Esophagus muscularis mucosa (tissue), 4 donors: ENCODE results near the gene CLIC5. TPM values are rescaled to one million over a fixed set of nuclear protein-coding genes. Genes with fewer than 3 reads are reported as not detected.

ENCODE experiments used
- DNase-seq: peaks from one replicate; pipeline ENCODE4 v3.0.0-alpha.2; 2017; ENCODE audit errors: extremely low spot score
- H3K27ac ChIP-seq, 4 donors: fragments of 200-600 bp; sonication (generic); replicated peaks in 1 of 4; 1 replicate in 3 of 4; 2 replicates in 1 of 4; pipeline ENCODE4 v1.5.1; 2016 to 2019; ENCODE audit warnings: mild to moderate bottlenecking in 1 of 4
- H3K27me3 ChIP-seq, 4 donors: fragments of 200-600 bp; sonication (generic); one replicate each; pipeline versions ENCODE4 v1.5.1 to v1.6.0; 2016 to 2019
- H3K36me3 ChIP-seq, 4 donors: fragments of 200-600 bp; sonication (generic); one replicate each; pipeline ENCODE4 v1.5.1; 2016 to 2019
- H3K4me1 ChIP-seq, 4 donors: fragments of 200-600 bp; sonication (generic); one replicate each; pipeline ENCODE4 v1.5.1; 2016 to 2019
- H3K4me3 ChIP-seq, 4 donors: fragments of 200-600 bp; sonication (generic); 1 replicate in 2 of 4; 2 replicates in 2 of 4; pipeline ENCODE4 v1.5.1; 2016 to 2019; ENCODE audit warnings: mild to moderate bottlenecking in 4 of 4, moderate library complexity in 1 of 4
- H3K9me3 ChIP-seq, 4 donors: fragments of 200-600 bp; sonication (generic); 1 replicate in 3 of 4; 2 replicates in 1 of 4; pipeline ENCODE4 v1.5.1; 2016 to 2019
- EP300 ChIP-seq: sonication (generic); formaldehyde crosslinking; IDR thresholded peaks from one replicate; pipeline ENCODE4 v1.6.1; 2017; ENCODE audit warnings: antibody characterized with exemption
- POLR2A ChIP-seq: fragments of 450-650 bp; IDR thresholded peaks from one replicate; pipeline ENCODE4 v1.6.1; 2017; ENCODE audit warnings: antibody characterized with exemption, moderate library complexity, mild to moderate bottlenecking, low read depth
- POLR2AphosphoS5 ChIP-seq, 2 donors: sonication (generic); formaldehyde crosslinking; IDR thresholded peaks; one replicate each; pipeline ENCODE4 v1.6.1; 2017; ENCODE audit warnings: antibody characterized with exemption in 2 of 2
- WGBS: methylation state at CpG from one replicate; pipeline ENCODE4 v1.1.5; 2018; 5-methylcytosine and 5-hydroxymethylcytosine counted together
- intact Hi-C: fragments of 100-400 bp; cut with DNase I; formaldehyde crosslinking; loops from one replicate; pipeline ENCODE4 v1.15.1; 2023
- total RNA-seq, 4 donors: library from RNA; depleted of rRNA; stranded (reverse); fragments of >200 nt; gene quantifications; one replicate each; pipeline versions ENCODE4 v1.1.0 to v1.2.1, GENCODE V29; 2016
- TF ChIP-seq, protein P1 (sequence below), 3 experiments: fragments of 200-600 bp in 2 of 3; fragments of 450-650 bp in 1 of 3; sonication (generic) in 2 of 3; IDR thresholded peaks; one replicate each; pipeline ENCODE4 v1.5.1; 2017 to 2019; ENCODE audit warnings: antibody characterized with exemption in 3 of 3, mild to moderate bottlenecking in 2 of 3, moderate library complexity in 1 of 3

Gene CLIC5
- total RNA-seq, 4 donors from 2014 or later, result 5.3 to 7.2 (median 6.3) TPM

DNA sequence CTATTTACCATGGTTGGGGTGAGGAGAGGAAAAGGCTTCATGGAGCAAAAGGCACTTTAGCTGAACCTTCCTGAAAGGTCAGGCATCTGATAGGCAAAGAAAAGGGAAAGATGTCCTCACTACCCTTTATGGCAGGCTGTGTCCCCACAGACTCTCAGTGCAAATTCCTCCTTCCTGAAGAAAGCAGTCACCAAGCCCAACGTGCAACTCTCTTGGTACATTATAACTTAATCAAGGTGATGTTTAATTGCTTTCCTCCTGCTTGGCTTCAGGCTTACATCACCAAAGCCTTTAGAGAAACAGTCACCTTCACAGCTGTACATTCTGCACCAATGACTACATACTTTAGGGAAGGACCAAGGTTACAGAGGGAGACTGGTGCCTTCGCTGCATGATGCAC is 2.1 kb upstream of the CLIC5 start:
- Histone ChIP-seq H3K27ac (no peak overlapping the region), H3K9me3 (no peaks in the 10 kb centered on the region), H3K27me3 (peaks cover 0 to 35% (median 10%) of the 10 kb centered on the region in 4 donors), H3K4me3 (no peak overlapping the region), H3K36me3 (no peaks in the 10 kb centered on the region), H3K4me1 (peaks cover 4 to 22% (median 22%) of the 10 kb centered on the region in 4 donors)
- peak; percentile 60 for DNase-seq
- intact Hi-C loops, result no loop called here
- no peak for TF ChIP-seq POLR2A
- TF ChIP-seq EP300, result no peak
- TF ChIP-seq POLR2AphosphoS5 (IDR thresholded peaks at IDR 0.05), result no peak
- TF ChIP-seq, protein P1, sequence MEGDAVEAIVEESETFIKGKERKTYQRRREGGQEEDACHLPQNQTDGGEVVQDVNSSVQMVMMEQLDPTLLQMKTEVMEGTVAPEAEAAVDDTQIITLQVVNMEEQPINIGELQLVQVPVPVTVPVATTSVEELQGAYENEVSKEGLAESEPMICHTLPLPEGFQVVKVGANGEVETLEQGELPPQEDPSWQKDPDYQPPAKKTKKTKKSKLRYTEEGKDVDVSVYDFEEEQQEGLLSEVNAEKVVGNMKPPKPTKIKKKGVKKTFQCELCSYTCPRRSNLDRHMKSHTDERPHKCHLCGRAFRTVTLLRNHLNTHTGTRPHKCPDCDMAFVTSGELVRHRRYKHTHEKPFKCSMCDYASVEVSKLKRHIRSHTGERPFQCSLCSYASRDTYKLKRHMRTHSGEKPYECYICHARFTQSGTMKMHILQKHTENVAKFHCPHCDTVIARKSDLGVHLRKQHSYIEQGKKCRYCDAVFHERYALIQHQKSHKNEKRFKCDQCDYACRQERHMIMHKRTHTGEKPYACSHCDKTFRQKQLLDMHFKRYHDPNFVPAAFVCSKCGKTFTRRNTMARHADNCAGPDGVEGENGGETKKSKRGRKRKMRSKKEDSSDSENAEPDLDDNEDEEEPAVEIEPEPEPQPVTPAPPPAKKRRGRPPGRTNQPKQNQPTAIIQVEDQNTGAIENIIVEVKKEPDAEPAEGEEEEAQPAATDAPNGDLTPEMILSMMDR (IDR thresholded peaks at IDR 0.05), result no peak
- WGBS, result 96% methylated on average over 2 of the region's 2 CpGs

DNA sequence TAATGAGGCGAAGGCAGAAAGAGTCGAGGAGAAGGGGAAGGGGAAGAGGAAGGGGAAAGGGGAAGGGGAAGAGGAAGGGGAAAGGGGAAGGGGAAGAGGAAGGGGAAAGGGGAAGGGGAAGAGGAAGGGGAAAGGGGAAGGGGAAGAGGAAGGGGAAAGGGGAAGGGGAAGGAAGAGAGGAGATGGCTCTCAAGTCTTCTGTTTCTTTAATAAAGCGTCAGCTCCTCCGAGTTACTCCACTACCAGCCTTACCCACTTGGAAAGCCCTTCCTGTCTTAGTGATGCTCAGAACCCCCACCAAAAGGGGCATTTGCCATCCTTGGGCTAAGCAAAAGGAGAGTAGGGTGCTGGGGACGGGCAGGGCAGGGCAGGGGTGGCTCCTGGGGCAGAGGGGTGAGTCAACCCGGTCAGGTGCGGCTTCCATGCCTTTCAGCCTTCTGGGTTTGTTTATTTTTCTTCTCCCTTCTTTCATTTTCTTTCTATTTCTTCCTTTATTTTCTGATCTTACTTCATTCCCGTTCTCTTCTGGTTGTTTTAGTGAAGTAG is 476 bp upstream of the CLIC5 start:
- TF ChIP-seq POLR2A (no peak), EP300 (no peak), POLR2AphosphoS5 (IDR thresholded peaks at IDR 0.05) (no peak)
- TF ChIP-seq, protein P1 (IDR thresholded peaks at IDR 0.05), result no peak
- intact Hi-C loops, result no loop called here
- 42% methylated on average over 8 of the region's 8 CpGs for WGBS
- Histone ChIP-seq H3K27me3 (peaks cover 0 to 35% (median 10%) of the 10 kb centered on the region in 4 donors), H3K36me3 (no peaks in the 10 kb centered on the region), H3K27ac (peak overlapping the region in 3 of 4 donors; percentile 35 to 61 (median 61)), H3K4me1 (peaks cover 4 to 22% (median 22%) of the 10 kb centered on the region in 4 donors), H3K4me3 (peak overlapping the region; percentile 54 to 61 (median 57)), H3K9me3 (no peaks in the 10 kb centered on the region)
- no peak for DNase-seq

DNA sequence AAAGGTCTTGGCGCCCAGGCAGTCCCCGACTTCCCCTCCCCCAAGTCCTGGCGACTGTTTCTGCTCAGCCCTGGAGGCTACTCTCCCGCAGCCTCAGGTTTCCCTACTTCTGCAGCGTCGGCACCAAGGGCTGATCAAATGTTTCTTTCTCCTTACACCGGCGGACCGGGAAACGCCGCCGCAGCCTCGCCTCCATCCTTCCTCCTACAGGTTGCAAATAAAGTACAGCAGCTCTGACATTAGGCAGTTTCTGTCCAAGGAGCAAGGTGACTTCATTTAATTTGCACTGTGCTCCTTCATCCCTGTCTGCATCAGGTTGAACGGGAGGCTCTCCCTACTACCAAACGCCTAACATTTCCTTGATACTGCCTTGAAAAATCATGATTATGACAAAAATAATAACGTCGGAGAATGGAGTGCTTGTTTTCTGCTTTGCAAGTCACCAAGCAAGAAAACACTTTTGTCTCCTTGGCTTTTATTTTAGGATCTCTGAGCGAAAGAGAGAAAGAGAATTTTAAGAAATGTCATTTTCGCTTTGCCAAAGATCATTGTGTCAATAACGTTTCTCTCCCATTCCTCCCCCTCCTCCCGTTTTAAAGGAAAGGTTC is 1.0 kb downstream of the CLIC5 start:
- no peak for DNase-seq
- Histone ChIP-seq H3K9me3 (no peaks in the 10 kb centered on the region), H3K4me1 (peaks cover 14 to 22% (median 22%) of the 10 kb centered on the region in 4 donors), H3K27me3 (peaks cover 0 to 39% (median 10%) of the 10 kb centered on the region in 4 donors), H3K27ac (peak overlapping the region in 3 of 4 donors; percentile 35 to 61 (median 61)), H3K36me3 (no peaks in the 10 kb centered on the region), H3K4me3 (peak overlapping the region; percentile 54 to 61 (median 57))
- 21% methylated on average over 21 of the region's 21 CpGs for whole genome bisulfite sequencing
- TF ChIP-seq EP300, result no peak
- no peak for TF ChIP-seq POLR2A
- no peak for TF ChIP-seq POLR2AphosphoS5 (IDR thresholded peaks at IDR 0.05)
- intact Hi-C loops, result no loop called here

DNA sequence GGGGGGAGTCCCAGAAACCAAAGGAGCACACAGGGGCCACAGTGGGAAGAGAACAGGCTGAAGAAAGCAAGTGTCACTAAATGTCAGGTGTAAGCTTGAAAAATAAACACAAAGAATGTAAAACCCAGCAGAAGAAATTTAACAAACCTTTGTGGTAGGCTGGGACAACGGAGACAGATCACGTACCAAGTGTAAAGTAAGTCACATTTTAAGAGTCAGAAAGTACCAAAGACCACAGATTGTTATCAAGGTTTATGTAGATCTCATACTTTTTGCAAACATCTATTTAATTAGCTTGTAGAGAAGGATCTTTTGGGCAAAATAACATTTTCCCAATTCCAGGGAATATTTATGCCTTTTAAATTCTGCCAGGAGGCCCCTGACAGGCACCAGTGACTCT is 1.6 kb downstream of the CLIC5 start:
- TF ChIP-seq, protein P1 (IDR thresholded peaks at IDR 0.05), result no peak
- no peak for TF ChIP-seq POLR2A
- no peak for TF ChIP-seq POLR2AphosphoS5 (IDR thresholded peaks at IDR 0.05)
- TF ChIP-seq EP300, result no peak
- intact Hi-C loops, result no loop called here
- Histone ChIP-seq H3K9me3 (no peaks in the 10 kb centered on the region), H3K27me3 (peaks cover 0 to 39% (median 10%) of the 10 kb centered on the region in 4 donors), H3K4me1 (peaks cover 20 to 22% (median 22%) of the 10 kb centered on the region in 4 donors), H3K27ac (no peak overlapping the region), H3K36me3 (no peaks in the 10 kb centered on the region), H3K4me3 (peak overlapping the region; percentile 54 to 61 (median 57))
- DNase-seq, result no peak
- 84% methylated on average over 2 of the region's 2 CpGs for WGBS

DNA sequence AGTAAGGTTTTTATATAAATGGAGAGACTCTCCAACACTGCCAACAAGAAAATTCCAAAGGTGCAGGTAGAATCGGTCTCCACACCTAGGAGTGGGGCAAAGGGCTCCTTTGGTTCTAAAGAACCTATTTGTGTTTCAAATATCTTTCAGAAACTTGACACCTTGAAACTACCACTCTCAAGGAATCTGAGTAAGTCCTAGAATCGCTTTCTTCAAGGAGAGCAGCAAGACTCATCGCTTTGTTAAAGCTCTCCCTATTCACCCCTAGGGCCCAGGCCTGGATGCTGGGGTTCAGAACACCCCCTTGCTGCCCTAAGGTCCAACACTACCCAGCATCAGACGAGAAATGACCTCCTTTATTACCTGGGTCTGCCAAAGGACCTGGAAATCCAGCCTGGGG is 2.0 kb downstream of the CLIC5 start:
- 98% methylated on average over 4 of the region's 4 CpGs for WGBS
- H3K27me3 ChIP-seq, result peaks cover 0 to 39% (median 10%) of the 10 kb centered on the region in 4 donors
- peak overlapping the region in 2 of 4 donors; percentile 11 to 61 for H3K4me3 ChIP-seq

More for the DNA sequence above, 2.0 kb downstream of the CLIC5 start:
- Histone ChIP-seq H3K4me1 (peaks cover 21 to 24% (median 22%) of the 10 kb centered on the region in 4 donors), H3K9me3 (no peaks in the 10 kb centered on the region), H3K36me3 (no peaks in the 10 kb centered on the region), H3K27ac (no peak overlapping the region)
- DNase-seq, result no peak
- TF ChIP-seq POLR2A (no peak), POLR2AphosphoS5 (IDR thresholded peaks at IDR 0.05) (no peak), EP300 (no peak)
- TF ChIP-seq, protein P1 (IDR thresholded peaks at IDR 0.05), result no peak
- intact Hi-C loops, result no loop called here
